NCI-H748 (cell line): ENCODE results near the gene CABP1.
"Not testable (repeated sequence)": the region's sequence is repeated elsewhere in the genome, so short reads cannot be mapped to it uniquely, and the experiment has no call there.

Experiments used
- DNase-seq: peaks from one replicate; lab custom pipeline; 2025; ENCODE audit not compliant: unreplicated experiment; lab: John Stamatoyannopoulos, UW

CABP1 gene

DNA sequence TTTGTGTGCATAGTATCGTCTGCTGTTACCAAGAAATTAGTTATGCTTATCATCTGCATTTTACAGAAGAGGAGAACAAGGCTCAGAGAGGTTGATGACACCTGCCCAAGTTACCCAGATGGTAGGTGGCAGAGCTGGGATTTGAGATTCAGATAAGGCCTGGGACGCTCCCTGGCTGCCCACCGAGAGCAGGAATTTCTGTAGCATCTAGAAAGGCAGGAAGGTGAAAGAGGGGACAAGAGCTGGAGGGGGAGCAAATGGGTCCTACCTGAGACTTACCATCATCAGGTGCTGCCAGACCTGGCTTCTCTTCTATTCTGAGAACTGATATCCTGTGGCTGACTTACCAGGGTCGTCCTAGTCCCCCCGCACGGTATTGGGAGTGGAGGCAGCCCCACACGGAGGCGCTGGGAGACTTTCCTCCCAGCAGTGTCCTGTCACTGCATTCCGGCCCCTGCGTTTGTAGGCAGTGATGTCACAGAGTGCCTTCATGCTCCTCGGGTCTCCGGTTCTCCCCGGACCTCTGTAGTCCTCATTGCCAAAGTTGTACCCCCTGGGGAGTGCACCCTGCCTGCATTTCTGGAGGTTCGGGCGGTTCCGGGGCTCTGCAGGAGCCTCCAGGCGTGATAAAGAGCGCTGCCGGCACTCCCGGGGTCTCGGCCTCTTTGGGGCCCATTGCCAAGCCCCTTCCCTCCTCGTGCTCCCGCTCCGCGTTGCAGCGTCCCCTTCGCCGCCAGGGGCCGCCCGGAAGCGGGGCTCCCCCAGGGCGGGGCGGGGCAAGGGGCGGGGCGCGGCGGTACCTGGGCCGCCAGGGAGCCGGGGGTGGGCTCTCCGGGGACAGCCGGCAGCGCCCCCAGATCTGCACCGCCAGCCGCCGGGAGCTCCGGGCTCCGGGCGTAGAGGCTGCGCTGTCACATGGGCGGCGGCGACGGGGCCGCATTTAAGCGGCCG, at the start of gene CABP1:
Gene CABP1 (plus strand): TSS at position 856 of the 951 bp plus-strand sequence. CDS start 60 bp downstream, at position 916.
- DNase-seq: peak; percentile 66

GRCh38 chr12:120590741-120591407, 49.6 kb upstream of the CABP1 start:
- DNase-seq: no peak

- no peak for DNase-seq
Measured at GRCh38 chr12:120592121-120593049, 48.0 kb upstream of the CABP1 start.

GRCh38 chr12:120596901-120597300, 43.5 kb upstream of the CABP1 start:
- DNase-seq: no peak

GRCh38 chr12:120597861-120598260, 42.6 kb upstream of the CABP1 start:
- no peak for DNase-seq

GRCh38 chr12:120598674-120599463, 41.6 kb upstream of the CABP1 start:
- DNase-seq: no peak

DNA sequence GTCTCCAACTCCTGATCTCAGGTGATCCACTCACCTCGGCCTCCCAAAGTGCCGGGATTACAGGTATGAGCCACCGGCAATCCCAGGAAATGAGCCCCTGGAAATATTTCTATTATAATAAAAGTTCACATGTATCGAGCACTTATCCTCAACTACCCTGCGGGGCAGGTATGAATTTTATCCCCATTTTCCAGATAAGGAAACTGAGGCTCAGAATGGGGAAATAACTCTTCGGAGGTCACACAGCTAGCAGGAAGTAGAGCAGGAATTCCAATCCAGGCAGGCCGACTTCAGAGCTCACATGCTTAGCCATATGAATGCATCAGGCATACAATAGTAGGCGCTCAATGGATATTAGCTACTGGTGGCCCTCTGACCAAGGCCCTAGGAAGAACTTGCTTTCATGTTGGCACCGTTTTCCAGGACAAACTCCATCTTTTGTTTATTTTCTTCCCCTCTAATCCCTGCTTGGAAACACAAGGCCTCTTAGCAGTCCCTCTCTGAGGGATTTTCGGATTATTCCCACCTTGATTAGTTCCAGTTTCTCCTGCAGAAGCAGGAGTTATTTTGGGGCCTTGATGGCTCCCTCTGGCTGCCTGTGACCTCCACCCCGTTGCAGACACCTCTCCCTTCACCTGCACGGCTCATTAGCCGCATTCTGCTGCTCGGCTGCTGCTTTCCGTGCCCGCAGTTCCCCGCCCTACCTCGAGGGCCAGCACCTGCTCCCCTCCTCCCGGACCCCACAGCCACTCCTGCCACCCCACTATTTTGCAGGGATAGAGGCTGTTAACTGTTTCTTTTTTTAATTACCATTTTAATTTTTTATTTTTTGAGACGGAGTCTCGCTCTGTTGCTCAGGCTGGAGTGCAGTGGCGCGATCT, 40.5 kb upstream of the CABP1 start:
- no peak for DNase-seq

DNA sequence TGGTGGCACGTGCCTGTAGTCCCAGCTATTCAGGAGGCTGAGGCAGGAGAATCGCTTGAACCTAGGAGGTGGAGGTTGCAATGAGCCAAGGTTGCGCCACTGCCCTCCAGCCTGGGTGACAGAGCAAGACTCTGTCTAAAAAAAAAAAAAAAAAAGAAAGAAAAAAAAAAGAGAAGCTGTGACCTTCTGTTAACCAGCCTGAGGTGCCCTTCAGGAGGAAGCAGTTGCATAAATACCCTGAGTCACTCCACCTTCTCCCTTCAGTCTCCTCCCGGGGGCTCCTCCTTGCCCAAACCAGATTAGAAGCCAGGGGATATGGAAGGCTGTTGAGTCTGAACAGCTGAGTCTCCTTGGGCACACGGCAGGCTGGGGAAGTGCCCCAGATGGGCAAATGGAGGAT, 38.0 kb upstream of the CABP1 start:
- not testable (repeated sequence) for DNase-seq

DNA sequence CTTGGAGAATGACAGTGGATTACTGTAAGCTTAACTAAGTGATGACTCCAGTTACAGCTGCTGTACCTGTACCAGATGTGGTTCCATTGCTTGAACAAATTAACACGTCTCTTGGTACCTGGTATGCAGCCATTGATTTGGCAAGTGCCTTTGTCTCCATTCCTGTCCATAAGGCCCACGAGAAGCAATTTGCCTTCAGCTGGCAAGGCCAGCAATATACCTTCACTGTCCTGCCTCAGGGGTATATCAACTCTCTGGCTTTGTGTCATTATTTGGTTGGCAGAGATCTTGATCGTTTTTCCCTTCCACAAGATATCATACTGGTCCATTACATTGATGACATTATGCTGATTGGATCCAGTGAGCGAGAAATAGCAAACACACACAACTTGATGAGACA, 29.9 kb upstream of the CABP1 start:
- no peak for DNase-seq

GRCh38 chr12:120611534-120611933, 28.9 kb upstream of the CABP1 start:
- not testable (repeated sequence) for DNase-seq

GRCh38 chr12:120614848-120615247, 25.6 kb upstream of the CABP1 start:
- DNase-seq: no peak

DNA sequence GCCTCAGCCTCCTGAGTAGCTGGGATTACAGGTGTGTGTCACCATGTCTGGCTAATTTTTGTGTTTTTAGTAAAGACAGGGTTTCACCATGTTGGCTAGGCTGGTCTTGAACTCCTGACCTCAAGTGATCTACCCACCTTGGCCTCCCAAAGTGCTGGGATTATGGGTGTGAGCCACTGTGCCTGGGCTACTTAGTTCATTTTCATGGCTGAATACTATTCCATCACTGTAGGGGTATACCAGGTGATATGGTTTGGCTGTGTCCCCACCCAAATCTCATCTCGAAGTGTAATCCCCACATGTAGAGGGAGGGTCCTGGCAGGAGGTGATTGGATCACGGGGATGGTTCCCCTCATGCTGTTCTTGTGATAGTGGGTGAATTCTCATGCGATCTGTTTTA, 23.2 kb upstream of the CABP1 start:
- DNase-seq: not testable (repeated sequence)

GRCh38 chr12:120617767-120618166, 22.7 kb upstream of the CABP1 start:
- not testable (repeated sequence) for DNase-seq

DNA sequence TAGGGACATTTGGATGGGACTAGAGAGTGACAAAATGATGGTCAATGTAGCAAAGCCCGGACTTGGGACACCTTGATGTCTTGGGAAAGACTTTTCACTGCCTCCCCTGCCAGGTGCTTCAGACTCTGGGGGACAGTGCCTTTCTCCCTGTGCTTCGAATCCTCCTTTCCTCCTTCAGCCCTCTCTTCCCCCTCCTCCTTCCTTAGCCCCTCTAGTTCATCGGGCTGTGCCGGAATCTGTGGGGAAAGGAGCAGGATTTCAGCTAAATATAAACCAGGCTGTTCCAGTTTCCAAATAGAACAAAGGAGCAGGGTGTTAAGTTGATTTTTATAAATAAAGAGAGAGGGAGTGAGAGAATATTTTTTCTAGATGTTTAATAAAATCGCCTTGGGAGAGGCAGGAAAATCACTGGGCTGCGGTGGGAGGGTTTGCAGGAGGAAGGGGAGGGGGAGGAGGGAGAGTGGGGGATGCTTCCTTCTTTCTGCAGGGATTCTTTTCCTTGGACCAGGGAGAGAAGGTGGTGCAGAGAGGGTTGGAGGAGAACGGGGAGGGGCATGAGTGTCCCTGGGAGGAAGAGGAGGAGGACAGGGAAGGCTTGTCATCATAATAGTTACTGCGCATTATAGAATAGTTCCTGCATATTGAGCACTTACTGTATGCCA, 21.3 kb upstream of the CABP1 start:
- DNase-seq: no peak

GRCh38 chr12:120620624-120621023, 19.8 kb upstream of the CABP1 start:
- DNase-seq: no peak

- DNase-seq: no peak
Measured at GRCh38 chr12:120625557-120626419, 14.6 kb upstream of the CABP1 start.

- DNase-seq: no peak
Measured at GRCh38 chr12:120628919-120629318, 11.5 kb upstream of the CABP1 start.
